SK-N-SH treated with all-trans-retinoic acid at 6 μM for 48 hours (cell line): ENCODE results near the gene MOCS3.

Experiments
- ARNTL ChIP-seq: fragments of 450-650 bp; formaldehyde crosslinking; IDR thresholded peaks from 2 replicates; pipeline ENCODE4 v1.5.0; 2020; ENCODE audit warnings: low read depth, mild to moderate bottlenecking, moderate library complexity, borderline replicate concordance
- BACH2 ChIP-seq: fragments of 250-450 bp; sonication (Bioruptor Pico); IDR thresholded peaks from 2 replicates; pipeline ENCODE4 v1.9.0; 2021; ENCODE audit warnings: mild to moderate bottlenecking, borderline replicate concordance
- OSR1 ChIP-seq: fragments of 250-450 bp; sonication (Bioruptor Pico); IDR thresholded peaks from 2 replicates; pipeline ENCODE4 v1.8.0; 2022; ENCODE audit warnings: moderate library complexity, mild to moderate bottlenecking, inconsistent platforms
- POU6F1 ChIP-seq: fragments of 250-450 bp; sonication (Bioruptor Pico); IDR thresholded peaks from 2 replicates; pipeline ENCODE4 v1.8.0; 2021; ENCODE audit warnings: low read depth, mild to moderate bottlenecking, moderate library complexity, borderline replicate concordance
- RARB ChIP-seq: fragments of 250-450 bp; sonication (Bioruptor Pico); IDR thresholded peaks from 2 replicates; pipeline ENCODE4 v1.8.0; 2021; ENCODE audit warnings: mild to moderate bottlenecking, moderate library complexity
- TCF4 ChIP-seq: fragments of 250-450 bp; sonication (Bioruptor Pico); IDR thresholded peaks from 2 replicates; pipeline ENCODE4 v1.8.0; 2021; ENCODE audit warnings: mild to moderate bottlenecking, moderate library complexity, borderline replicate concordance
- ZFP30 ChIP-seq: fragments of 450-650 bp; formaldehyde crosslinking; IDR thresholded peaks from 2 replicates; pipeline ENCODE4 v1.5.0; 2022; ENCODE audit warnings: mild to moderate bottlenecking, moderate library complexity
- ZNF565 ChIP-seq: fragments of 450-650 bp; formaldehyde crosslinking; conservative IDR thresholded peaks from 2 replicates; pipeline ENCODE4 v1.5.0; 2020; ENCODE audit warnings: low read depth, mild to moderate bottlenecking, moderate library complexity
- TF ChIP-seq, protein P1 (sequence below): fragments of 250-450 bp; sonication (Bioruptor Pico); IDR thresholded peaks from 2 replicates; pipeline ENCODE4 v1.8.0; 2020; ENCODE audit warnings: mild to moderate bottlenecking, moderate library complexity, borderline replicate concordance

GRCh38 chr20:51003753-51004152, 45.1 kb downstream of the MOCS3 start:
- no peak for TF ChIP-seq ZNF565
- TF ChIP-seq ZFP30 (CRISPR knock-in tag) = no peak
- TF ChIP-seq OSR1 = no peak
- no peak for TF ChIP-seq RARB (CRISPR knock-in tag)
- no peak for TF ChIP-seq POU6F1
- TF ChIP-seq BACH2 = no peak
- TF ChIP-seq, protein P1, sequence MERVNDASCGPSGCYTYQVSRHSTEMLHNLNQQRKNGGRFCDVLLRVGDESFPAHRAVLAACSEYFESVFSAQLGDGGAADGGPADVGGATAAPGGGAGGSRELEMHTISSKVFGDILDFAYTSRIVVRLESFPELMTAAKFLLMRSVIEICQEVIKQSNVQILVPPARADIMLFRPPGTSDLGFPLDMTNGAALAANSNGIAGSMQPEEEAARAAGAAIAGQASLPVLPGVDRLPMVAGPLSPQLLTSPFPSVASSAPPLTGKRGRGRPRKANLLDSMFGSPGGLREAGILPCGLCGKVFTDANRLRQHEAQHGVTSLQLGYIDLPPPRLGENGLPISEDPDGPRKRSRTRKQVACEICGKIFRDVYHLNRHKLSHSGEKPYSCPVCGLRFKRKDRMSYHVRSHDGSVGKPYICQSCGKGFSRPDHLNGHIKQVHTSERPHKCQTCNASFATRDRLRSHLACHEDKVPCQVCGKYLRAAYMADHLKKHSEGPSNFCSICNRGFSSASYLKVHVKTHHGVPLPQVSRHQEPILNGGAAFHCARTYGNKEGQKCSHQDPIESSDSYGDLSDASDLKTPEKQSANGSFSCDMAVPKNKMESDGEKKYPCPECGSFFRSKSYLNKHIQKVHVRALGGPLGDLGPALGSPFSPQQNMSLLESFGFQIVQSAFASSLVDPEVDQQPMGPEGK (CRISPR knock-in tag) = no peak
- no peak for TF ChIP-seq ARNTL
- no peak for TF ChIP-seq TCF4 (CRISPR knock-in tag)
